ENCODE measurements around the gene ISYNA1.
A peak's percentile ranks its signal among the peaks of the same experiment; 100 is the strongest.

The ISYNA1 gene

GRCh38 chr19:18437491-18438330 is at the start of gene ISYNA1:
ISYNA1 (minus strand) TSS chr19:18438133; CDS start chr19:18437979, 154 bp downstream.
- no peak for DNase-seq

- no peak for DNase-seq
Measured at GRCh38 chr19:18486746-18487145, 48.8 kb upstream of the ISYNA1 start.

GRCh38 chr19:18484992-18485391 is 47.1 kb upstream of the ISYNA1 start:
- no peak for DNase-seq

- DNase-seq = no peak
Measured at GRCh38 chr19:18483119-18483890, 45.4 kb upstream of the ISYNA1 start.

GRCh38 chr19:18481505-18482222 is 43.7 kb upstream of the ISYNA1 start:
- no peak for DNase-seq

GRCh38 chr19:18480006-18480691 is 42.2 kb upstream of the ISYNA1 start:
- no peak for DNase-seq

GRCh38 chr19:18478545-18479311 is 40.8 kb upstream of the ISYNA1 start:
- DNase-seq = peak; percentile 92

GRCh38 chr19:18477974-18478373 is 40.0 kb upstream of the ISYNA1 start:
- no peak for DNase-seq

- peak; percentile 44 for DNase-seq
Measured at GRCh38 chr19:18477042-18477779, 39.3 kb upstream of the ISYNA1 start.

GRCh38 chr19:18476507-18477041 is 38.6 kb upstream of the ISYNA1 start:
- DNase-seq = no peak

GRCh38 chr19:18475762-18476331 is 37.9 kb upstream of the ISYNA1 start:
- no peak for DNase-seq

- no peak for DNase-seq
Measured at GRCh38 chr19:18475004-18475453, 37.1 kb upstream of the ISYNA1 start.

- no peak for DNase-seq
Measured at GRCh38 chr19:18474366-18474887, 36.5 kb upstream of the ISYNA1 start.

- DNase-seq = no peak
Measured at GRCh38 chr19:18473706-18474087, 35.8 kb upstream of the ISYNA1 start.

- no peak for DNase-seq
Measured at GRCh38 chr19:18473003-18473705, 35.2 kb upstream of the ISYNA1 start.

- DNase-seq = no peak
Measured at GRCh38 chr19:18470787-18471186, 32.9 kb upstream of the ISYNA1 start.

GRCh38 chr19:18469069-18469846 is 31.3 kb upstream of the ISYNA1 start:
- no peak for DNase-seq

- no peak for DNase-seq
Measured at GRCh38 chr19:18468517-18468916, 30.6 kb upstream of the ISYNA1 start.

- DNase-seq = no peak
Measured at GRCh38 chr19:18467978-18468377, 30.0 kb upstream of the ISYNA1 start.
